ENCODE measurements around the gene IL17RC.
"Not testable (repeated sequence)": the region's sequence is repeated elsewhere in the genome, so short reads cannot be mapped to it uniquely, and the experiment has no call there.

IL17RC gene

DNA sequence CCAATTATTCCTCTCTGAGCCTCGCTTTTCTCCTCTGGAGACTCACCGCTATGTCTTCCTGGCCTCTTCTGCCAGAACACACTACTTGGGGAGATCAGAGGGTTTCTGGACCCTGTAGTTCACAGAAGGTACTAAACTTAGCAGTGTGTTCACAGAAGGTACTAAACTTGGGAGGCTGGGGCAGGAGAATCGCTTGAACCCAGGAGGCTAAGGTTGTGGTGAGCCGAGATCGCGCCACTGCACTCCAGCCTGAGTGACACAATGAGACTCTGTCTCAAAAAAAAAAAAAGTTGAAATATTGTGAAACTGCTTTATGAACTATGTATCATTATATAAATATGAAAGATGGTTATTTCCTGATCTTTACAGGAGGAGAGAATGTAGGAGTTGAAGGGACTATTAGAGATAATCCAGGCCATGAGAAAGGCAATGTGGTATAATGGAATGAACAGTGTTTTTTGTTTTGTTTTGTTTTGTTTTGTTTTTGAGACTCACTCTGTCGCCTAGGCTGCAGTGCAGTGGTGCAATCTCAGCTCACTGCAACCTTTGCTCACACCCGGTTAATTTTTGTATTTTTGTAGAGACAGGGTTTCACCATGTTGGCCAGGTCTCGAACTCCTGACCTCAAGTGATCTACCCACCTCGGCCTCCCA, 20.0 kb upstream of the IL17RC start:
- peaks cover 34% of the 10 kb centered on the region for H3K79me2 ChIP-seq (ENCODE audit: low read length)
- not testable (repeated sequence) for H3K27me3 ChIP-seq (ENCODE audit: low read depth, low read length); H3K9me3 ChIP-seq (ENCODE audit: insufficient read depth, low read length); H2AFZ ChIP-seq (ENCODE audit: low read depth, low read length); H3K9ac ChIP-seq (ENCODE audit: low read length); H3K4me1 ChIP-seq (ENCODE audit: low read length); H3K4me3 ChIP-seq (ENCODE audit: low read length); H3K27ac ChIP-seq (ENCODE audit: low read length); H3K4me2 ChIP-seq (ENCODE audit: low read length)
- peaks cover 29% of the 10 kb centered on the region for H3K36me3 ChIP-seq (replicated peaks; ENCODE audit: low read depth, low read length)
- peaks cover 17% of the 10 kb centered on the region for H4K20me1 ChIP-seq (ENCODE audit: insufficient read depth, low read length)

- peaks cover 13% of the 10 kb centered on the region for H4K20me1 ChIP-seq (ENCODE audit: insufficient read depth, low read length)
- H3K9ac ChIP-seq (ENCODE audit: low read length) = no peak overlapping the region
- no peaks in the 10 kb centered on the region for H3K9me3 ChIP-seq (ENCODE audit: insufficient read depth, low read length)
- H2AFZ ChIP-seq (ENCODE audit: low read depth, low read length) = no peak overlapping the region
- no peaks in the 10 kb centered on the region for H3K27me3 ChIP-seq (ENCODE audit: low read depth, low read length)
- no peaks in the 10 kb centered on the region for H3K4me1 ChIP-seq (ENCODE audit: low read length)
- peaks cover 26% of the 10 kb centered on the region for H3K79me2 ChIP-seq (ENCODE audit: low read length)
- TF ChIP-seq EZH2phosphoT487 (IDR thresholded peaks at IDR 0.05; ENCODE audit: low read depth) (no peak), CTCF (IDR thresholded peaks at IDR 0.05; ENCODE audit: low read depth, low read length) (no peak)
- H3K4me3 ChIP-seq (ENCODE audit: low read length) = no peak overlapping the region
- H3K27ac ChIP-seq (ENCODE audit: low read length) = no peak overlapping the region
- H3K36me3 ChIP-seq (replicated peaks; ENCODE audit: low read depth, low read length) = peaks cover 25% of the 10 kb centered on the region
- H3K4me2 ChIP-seq (ENCODE audit: low read length) = no peak overlapping the region
Measured at GRCh38 chr3:9897408-9898372, 19.2 kb upstream of the IL17RC start.

DNA sequence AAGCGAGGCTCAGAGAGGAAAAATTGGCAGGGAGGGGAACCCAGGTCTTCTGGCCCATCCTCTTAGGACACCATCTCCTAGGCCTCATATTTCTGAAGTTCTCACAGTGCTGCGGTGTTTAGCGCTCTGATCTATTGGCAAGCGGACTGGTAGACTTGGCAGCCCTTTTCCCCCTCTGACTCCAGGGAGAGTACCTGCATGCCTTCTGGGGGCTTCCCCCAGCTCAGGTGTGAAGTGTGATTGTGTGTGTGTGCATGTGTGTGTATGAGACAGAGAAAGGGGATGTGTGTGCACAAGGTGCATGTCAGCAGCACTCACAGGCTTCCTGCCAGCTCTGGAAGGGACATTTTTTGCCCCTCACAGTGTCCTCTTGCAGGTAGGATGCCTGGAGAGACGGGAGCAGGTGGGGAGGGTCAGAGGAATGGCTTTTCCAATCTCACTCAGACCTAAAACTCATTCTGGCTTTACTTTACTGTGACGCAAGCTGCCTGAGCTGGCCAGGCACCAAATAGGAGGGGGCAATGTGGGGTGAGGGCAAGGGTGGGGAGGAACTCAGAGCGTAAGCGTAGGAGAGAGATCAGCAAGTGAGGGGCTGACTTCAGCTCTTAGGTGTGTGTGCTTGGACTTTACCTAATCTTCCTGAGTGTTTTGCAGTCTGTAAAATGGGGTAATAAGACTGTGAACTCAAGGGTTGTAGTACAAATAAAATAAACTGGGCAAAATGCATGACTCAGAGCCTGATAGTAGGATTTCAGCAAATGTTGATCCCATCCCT, 18.2 kb upstream of the IL17RC start:
- Histone ChIP-seq H3K4me1 (ENCODE audit: low read length) (no peaks in the 10 kb centered on the region), H3K9me3 (ENCODE audit: insufficient read depth, low read length) (no peaks in the 10 kb centered on the region), H3K4me3 (ENCODE audit: low read length) (no peak overlapping the region), H3K9ac (ENCODE audit: low read length) (no peak overlapping the region), H3K79me2 (ENCODE audit: low read length) (peaks cover 17% of the 10 kb centered on the region), H2AFZ (ENCODE audit: low read depth, low read length) (no peak overlapping the region), H3K27ac (ENCODE audit: low read length) (no peak overlapping the region), H4K20me1 (ENCODE audit: insufficient read depth, low read length) (peaks cover 8% of the 10 kb centered on the region; the same call in 1 of the 2 replicates), H3K4me2 (ENCODE audit: low read length) (no peak overlapping the region), H3K36me3 (replicated peaks; ENCODE audit: low read depth, low read length) (peaks cover 15% of the 10 kb centered on the region), H3K27me3 (ENCODE audit: low read depth, low read length) (no peaks in the 10 kb centered on the region)
- TF ChIP-seq CTCF (IDR thresholded peaks at IDR 0.05; ENCODE audit: low read depth, low read length) = no peak
- TF ChIP-seq EZH2phosphoT487 (IDR thresholded peaks at IDR 0.05; ENCODE audit: low read depth) = no peak

GRCh38 chr3:9899289-9899791, 17.6 kb upstream of the IL17RC start:
- no peaks in the 10 kb centered on the region for H3K9me3 ChIP-seq (ENCODE audit: insufficient read depth, low read length)
- peaks cover 8% of the 10 kb centered on the region; the same call in 1 of the 2 replicates for H4K20me1 ChIP-seq (ENCODE audit: insufficient read depth, low read length)
- H3K9ac ChIP-seq (ENCODE audit: low read length) = no peak overlapping the region
- H2AFZ ChIP-seq (ENCODE audit: low read depth, low read length) = no peak overlapping the region
- peaks cover 10% of the 10 kb centered on the region; the same call in 1 of the 2 replicates for H3K79me2 ChIP-seq (ENCODE audit: low read length)
- H3K4me1 ChIP-seq (ENCODE audit: low read length) = no peaks in the 10 kb centered on the region
- peaks cover 10% of the 10 kb centered on the region for H3K36me3 ChIP-seq (replicated peaks; ENCODE audit: low read depth, low read length)
- H3K27me3 ChIP-seq (ENCODE audit: low read depth, low read length) = no peaks in the 10 kb centered on the region
- H3K4me2 ChIP-seq (ENCODE audit: low read length) = no peak overlapping the region
- TF ChIP-seq EZH2phosphoT487 (IDR thresholded peaks at IDR 0.05; ENCODE audit: low read depth) (no peak), CTCF (IDR thresholded peaks at IDR 0.05; ENCODE audit: low read depth, low read length) (no peak)
- H3K27ac ChIP-seq (ENCODE audit: low read length) = no peak overlapping the region
- no peak overlapping the region for H3K4me3 ChIP-seq (ENCODE audit: low read length)

- H3K36me3 ChIP-seq (replicated peaks; ENCODE audit: low read depth, low read length); H3K4me3 ChIP-seq (ENCODE audit: low read length); H3K79me2 ChIP-seq (ENCODE audit: low read length); H3K9me3 ChIP-seq (ENCODE audit: insufficient read depth, low read length); H3K9ac ChIP-seq (ENCODE audit: low read length); H3K27me3 ChIP-seq (ENCODE audit: low read depth, low read length); H3K4me1 ChIP-seq (ENCODE audit: low read length); H3K27ac ChIP-seq (ENCODE audit: low read length); H2AFZ ChIP-seq (ENCODE audit: low read depth, low read length); H4K20me1 ChIP-seq (ENCODE audit: insufficient read depth, low read length); H3K4me2 ChIP-seq (ENCODE audit: low read length): not testable (repeated sequence)
Measured at GRCh38 chr3:9900965-9901415, 15.9 kb upstream of the IL17RC start.
